Vagina (tissue), 2 donors: ENCODE measurements around the gene MEIOSIN. TPM values are rescaled to one million over a fixed set of nuclear protein-coding genes. Genes with fewer than 3 reads are reported as not detected.
A peak's percentile ranks its signal among the peaks of the same experiment; 100 is the strongest.

Experiments
- DNase-seq, 2 donors: peaks; one replicate each; pipeline ENCODE4 v3.0.0-alpha.2; 2017; ENCODE audit errors: extremely low spot score in 2 of 2
- H3K27ac ChIP-seq: fragments of 200-600 bp; sonication (generic); one replicate; pipeline ENCODE4 v1.5.1; 2019
- H3K27me3 ChIP-seq: fragments of 200-600 bp; sonication (generic); one replicate; pipeline ENCODE4 v1.5.1; 2019
- H3K36me3 ChIP-seq, 2 donors: fragments of 200-600 bp; sonication (generic); one replicate each; pipeline ENCODE4 v1.5.1; 2017 to 2019
- H3K4me1 ChIP-seq: fragments of 200-600 bp; sonication (generic); one replicate; pipeline ENCODE4 v1.5.1; 2019
- H3K4me3 ChIP-seq, 2 donors: fragments of 200-600 bp; sonication (generic); 1 replicate in 1 of 2; 2 replicates in 1 of 2; pipeline ENCODE4 v1.5.1; 2016 to 2019
- H3K9me3 ChIP-seq: fragments of 200-600 bp; sonication (generic); one replicate; pipeline ENCODE4 v1.5.1; 2019
- POLR2A ChIP-seq, 2 donors: fragments of 450-650 bp; IDR thresholded peaks; one replicate each; pipeline ENCODE4 v1.6.1; 2017; ENCODE audit warnings: antibody characterized with exemption in 2 of 2, mild to moderate bottlenecking in 2 of 2, moderate library complexity in 2 of 2
- POLR2AphosphoS5 ChIP-seq, 2 donors: sonication (generic); formaldehyde crosslinking; IDR thresholded peaks; one replicate each; pipeline ENCODE4 v1.9.0; 2017; ENCODE audit warnings: antibody characterized with exemption in 2 of 2, mild to moderate bottlenecking in 2 of 2, low read depth in 1 of 2; ENCODE audit not compliant: insufficient read depth in 1 of 2
- intact Hi-C: fragments of 100-400 bp; cut with DNase I; formaldehyde crosslinking; loops from one replicate; pipeline ENCODE4 v1.15.1; 2023
- total RNA-seq: library from RNA; depleted of rRNA; stranded (reverse); fragments of >200 nt; gene quantifications from one replicate; pipeline ENCODE4 v1.2.3, GENCODE V29; 2016
- TF ChIP-seq, protein P1 (sequence below), 3 experiments: fragments of 450-650 bp in 2 of 3; fragments of 200-600 bp in 1 of 3; sonication (generic) in 1 of 3; IDR thresholded peaks; one replicate each; pipeline ENCODE4 v1.5.1; 2017 to 2019; ENCODE audit warnings: antibody characterized with exemption in 3 of 3, mild to moderate bottlenecking in 2 of 3, moderate library complexity in 2 of 3

Gene MEIOSIN
- total RNA-seq, 1 donor from 2014 or later, result not detected

DNA sequence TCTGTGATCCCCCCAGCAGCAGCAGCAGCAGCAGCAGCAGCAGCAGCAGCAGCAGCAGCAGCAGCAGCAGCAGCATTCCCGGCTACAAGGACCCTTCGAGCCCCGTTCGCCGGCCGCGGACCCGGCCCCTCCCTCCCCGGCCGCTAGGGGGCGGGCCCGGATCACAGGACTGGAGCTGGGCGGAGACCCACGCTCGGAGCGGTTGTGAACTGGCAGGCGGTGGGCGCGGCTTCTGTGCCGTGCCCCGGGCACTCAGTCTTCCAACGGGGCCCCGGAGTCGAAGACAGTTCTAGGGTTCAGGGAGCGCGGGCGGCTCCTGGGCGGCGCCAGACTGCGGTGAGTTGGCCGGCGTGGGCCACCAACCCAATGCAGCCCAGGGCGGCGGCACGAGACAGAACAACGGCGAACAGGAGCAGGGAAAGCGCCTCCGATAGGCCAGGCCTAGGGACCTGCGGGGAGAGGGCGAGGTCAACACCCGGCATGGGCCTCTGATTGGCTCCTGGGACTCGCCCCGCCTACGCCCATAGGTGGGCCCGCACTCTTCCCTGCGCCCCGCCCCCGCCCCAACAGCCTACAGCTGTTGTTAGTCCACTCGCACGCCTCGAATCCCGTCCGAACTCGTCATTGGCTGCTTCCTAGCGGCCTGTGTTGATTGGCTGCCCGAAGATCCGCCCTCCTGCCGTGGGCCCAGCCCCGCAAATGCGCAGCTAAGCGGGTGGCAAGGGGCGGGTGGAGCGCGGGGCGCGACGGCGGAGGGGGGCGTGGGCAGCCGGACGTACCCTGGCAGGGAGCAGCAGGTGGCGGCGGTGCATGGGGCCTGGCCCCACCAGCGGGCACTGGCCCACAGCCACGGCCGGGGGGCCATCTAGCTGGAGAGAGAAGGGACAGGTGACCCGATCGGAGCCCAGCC is 37.2 kb downstream of the MEIOSIN start:
- Histone ChIP-seq H3K27ac (peak overlapping the region; percentile 91), H3K4me1 (peaks cover 38% of the 10 kb centered on the region), H3K9me3 (no peaks in the 10 kb centered on the region), H3K27me3 (no peaks in the 10 kb centered on the region), H3K4me3 (peak overlapping the region; percentile 58 to 80), H3K36me3 (peaks cover 0 to 10% of the 10 kb centered on the region in 2 donors)
- intact Hi-C loops, result no loop called here
- TF ChIP-seq POLR2AphosphoS5 (IDR thresholded peaks at IDR 0.05; ENCODE audit: insufficient read depth in 1 of 2, low read depth in 1 of 2) (peak; percentile 87 to 91), POLR2A (IDR thresholded peaks at IDR 0.05) (peak in 1 of 2 donors; percentile 2)
- TF ChIP-seq, protein P1, sequence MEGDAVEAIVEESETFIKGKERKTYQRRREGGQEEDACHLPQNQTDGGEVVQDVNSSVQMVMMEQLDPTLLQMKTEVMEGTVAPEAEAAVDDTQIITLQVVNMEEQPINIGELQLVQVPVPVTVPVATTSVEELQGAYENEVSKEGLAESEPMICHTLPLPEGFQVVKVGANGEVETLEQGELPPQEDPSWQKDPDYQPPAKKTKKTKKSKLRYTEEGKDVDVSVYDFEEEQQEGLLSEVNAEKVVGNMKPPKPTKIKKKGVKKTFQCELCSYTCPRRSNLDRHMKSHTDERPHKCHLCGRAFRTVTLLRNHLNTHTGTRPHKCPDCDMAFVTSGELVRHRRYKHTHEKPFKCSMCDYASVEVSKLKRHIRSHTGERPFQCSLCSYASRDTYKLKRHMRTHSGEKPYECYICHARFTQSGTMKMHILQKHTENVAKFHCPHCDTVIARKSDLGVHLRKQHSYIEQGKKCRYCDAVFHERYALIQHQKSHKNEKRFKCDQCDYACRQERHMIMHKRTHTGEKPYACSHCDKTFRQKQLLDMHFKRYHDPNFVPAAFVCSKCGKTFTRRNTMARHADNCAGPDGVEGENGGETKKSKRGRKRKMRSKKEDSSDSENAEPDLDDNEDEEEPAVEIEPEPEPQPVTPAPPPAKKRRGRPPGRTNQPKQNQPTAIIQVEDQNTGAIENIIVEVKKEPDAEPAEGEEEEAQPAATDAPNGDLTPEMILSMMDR (IDR thresholded peaks at IDR 0.05), result peak; percentile 73 to 95 (median 87)
- peak in 1 of 2 donors; percentile 100 for DNase-seq

DNA sequence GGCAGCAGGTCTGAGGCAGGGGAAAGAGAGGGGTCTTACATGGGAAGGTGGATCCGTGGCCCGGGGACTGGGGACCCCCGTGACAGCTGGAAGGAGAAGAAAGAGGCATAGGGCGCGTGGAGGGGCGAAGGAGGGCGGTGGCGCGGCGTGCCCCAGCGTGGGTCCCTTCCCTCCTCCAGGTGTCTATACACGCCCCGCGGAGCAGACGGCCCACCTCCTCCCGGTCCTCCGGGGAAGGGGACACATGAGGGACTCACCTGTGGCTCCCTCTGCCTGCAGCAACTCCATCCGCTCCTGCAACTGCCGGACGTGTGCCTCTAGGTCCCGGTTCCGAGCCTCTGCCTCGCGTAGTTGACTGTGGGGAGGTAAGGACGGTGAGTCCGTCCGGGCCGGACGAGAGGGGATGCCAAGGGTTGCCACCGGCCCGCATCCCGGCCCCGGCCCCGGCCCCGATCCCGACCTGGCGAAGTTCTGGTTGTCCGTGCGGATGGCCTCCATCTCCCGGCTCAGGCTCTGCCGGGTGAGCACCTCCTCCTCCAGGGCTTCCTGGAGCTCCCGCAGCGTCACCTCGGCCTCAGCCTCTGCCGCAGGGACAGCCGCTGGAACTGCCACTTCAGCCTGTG is 38.2 kb downstream of the MEIOSIN start:
- Histone ChIP-seq H3K36me3 (peaks cover 0 to 6% of the 10 kb centered on the region in 2 donors), H3K27me3 (no peaks in the 10 kb centered on the region), H3K4me3 (peak overlapping the region in 1 of 2 donors; percentile 58), H3K9me3 (no peaks in the 10 kb centered on the region), H3K27ac (peak overlapping the region; percentile 91), H3K4me1 (peaks cover 28% of the 10 kb centered on the region)
- intact Hi-C loops, result no loop called here
- TF ChIP-seq POLR2AphosphoS5 (IDR thresholded peaks at IDR 0.05; ENCODE audit: insufficient read depth in 1 of 2, low read depth in 1 of 2) (no peak), POLR2A (IDR thresholded peaks at IDR 0.05) (no peak)
- TF ChIP-seq, protein P1 (IDR thresholded peaks at IDR 0.05), result no peak
- DNase-seq, result no peak

DNA sequence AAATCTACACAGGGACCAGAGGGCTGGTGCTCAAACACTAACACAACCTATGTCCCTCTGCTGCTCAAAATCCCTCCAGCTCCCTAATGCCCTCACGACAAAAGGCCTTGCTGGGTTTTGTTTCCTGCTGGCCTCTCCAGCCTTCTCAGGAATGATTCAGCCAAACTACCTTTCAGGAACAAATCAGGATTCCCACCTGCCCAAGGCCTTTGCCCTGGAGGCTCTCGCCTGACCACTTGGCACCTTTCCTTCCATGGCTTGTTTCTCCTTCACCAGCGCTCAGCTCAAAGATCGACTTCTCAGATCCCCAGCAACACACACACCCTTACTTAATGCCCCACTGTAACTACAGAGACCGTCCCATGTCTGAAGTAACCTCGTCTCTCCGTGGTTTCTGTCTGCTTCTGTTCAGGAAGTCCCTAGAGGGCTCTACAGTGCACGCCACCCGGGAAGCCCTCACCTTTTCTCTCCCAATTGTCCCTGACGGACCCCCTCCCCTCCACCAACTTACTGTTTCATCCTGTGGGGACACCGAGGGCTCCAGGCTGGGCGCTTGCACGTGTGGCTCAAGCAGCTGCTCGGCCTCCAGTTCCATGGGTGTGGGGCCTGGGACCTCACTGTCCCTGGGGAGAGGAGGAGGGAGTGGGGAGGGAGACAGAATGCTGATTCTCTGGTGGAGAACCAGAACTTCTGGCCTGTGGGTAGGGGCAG is 39.0 kb downstream of the MEIOSIN start:
- H3K27me3 ChIP-seq, result no peaks in the 10 kb centered on the region
- intact Hi-C loops, result no loop called here
- no peak overlapping the region for H3K4me3 ChIP-seq
- H3K36me3 ChIP-seq, result peaks cover 0 to 13% of the 10 kb centered on the region in 2 donors
- DNase-seq, result no peak
- no peak for TF ChIP-seq POLR2A (IDR thresholded peaks at IDR 0.05)
- TF ChIP-seq, protein P1 (IDR thresholded peaks at IDR 0.05), result no peak
- TF ChIP-seq POLR2AphosphoS5 (IDR thresholded peaks at IDR 0.05; ENCODE audit: insufficient read depth in 1 of 2, low read depth in 1 of 2), result no peak
- H3K4me1 ChIP-seq, result peaks cover 20% of the 10 kb centered on the region
- no peak overlapping the region for H3K27ac ChIP-seq
- H3K9me3 ChIP-seq, result no peaks in the 10 kb centered on the region

DNA sequence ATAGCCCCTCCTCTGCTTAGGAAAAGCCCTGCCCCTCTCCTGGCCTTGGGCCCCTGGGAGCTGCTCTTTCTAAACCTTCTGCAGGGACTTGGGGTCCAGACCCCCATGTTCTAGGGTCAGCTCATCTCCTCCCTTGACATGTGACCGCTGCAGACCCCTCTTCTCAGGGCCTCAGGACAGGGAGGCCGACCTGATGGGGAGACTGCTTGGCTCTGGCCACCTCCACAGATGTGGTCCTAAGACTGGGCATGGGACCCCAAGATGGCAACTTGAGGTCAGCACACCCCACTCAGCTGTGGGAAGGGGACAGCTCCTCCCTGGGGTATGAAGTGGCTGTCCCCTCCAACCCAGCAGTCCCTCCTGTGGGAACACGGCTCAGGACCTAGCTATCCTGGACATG is 39.7 kb downstream of the MEIOSIN start:
- H3K9me3 ChIP-seq, result no peaks in the 10 kb centered on the region
- H3K27me3 ChIP-seq, result no peaks in the 10 kb centered on the region
- peaks cover 13% of the 10 kb centered on the region for H3K4me1 ChIP-seq
- peaks cover 0 to 17% of the 10 kb centered on the region in 2 donors for H3K36me3 ChIP-seq
- H3K27ac ChIP-seq, result no peak overlapping the region
- intact Hi-C loops, result no loop called here
- no peak overlapping the region for H3K4me3 ChIP-seq
- TF ChIP-seq POLR2AphosphoS5 (IDR thresholded peaks at IDR 0.05; ENCODE audit: insufficient read depth in 1 of 2, low read depth in 1 of 2) (no peak), POLR2A (IDR thresholded peaks at IDR 0.05) (no peak)
- TF ChIP-seq, protein P1 (IDR thresholded peaks at IDR 0.05), result no peak
- DNase-seq, result no peak
